ENCODE measurements around the gene TPT1.
"Not testable (repeated sequence)": the region's sequence is repeated elsewhere in the genome, so short reads cannot be mapped to it uniquely, and the experiment has no call there.

TPT1 gene

DNA sequence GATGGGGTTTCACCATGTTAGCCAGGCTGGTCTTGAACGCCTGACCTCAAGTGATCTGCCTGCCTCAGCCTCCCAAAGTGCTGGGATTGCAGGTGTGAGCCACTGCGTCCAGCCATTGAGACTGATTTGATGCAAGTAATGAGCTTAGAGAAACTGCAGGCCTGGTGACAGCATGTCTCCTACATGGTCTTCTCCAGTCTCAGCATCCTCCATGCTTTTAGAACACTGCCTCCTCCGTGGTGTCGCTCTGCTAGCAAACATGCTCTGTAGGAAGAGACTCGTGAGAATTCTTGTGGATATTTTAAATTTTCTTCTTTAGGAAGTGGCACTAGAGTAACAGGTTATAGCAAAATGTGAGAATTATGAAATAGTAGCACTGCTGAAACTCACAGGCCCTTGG lies 37.1 kb downstream of the TPT1 start:
- POLR2A ChIA-PET, result no interaction called here
- CTCF ChIA-PET, result interaction anchor here (9.1 kb wide), 1 partner anchor 256 kb away, joined by 120 read pairs; no protein-coding TSS in a partner anchor
- TF ChIP-seq, protein P1, sequence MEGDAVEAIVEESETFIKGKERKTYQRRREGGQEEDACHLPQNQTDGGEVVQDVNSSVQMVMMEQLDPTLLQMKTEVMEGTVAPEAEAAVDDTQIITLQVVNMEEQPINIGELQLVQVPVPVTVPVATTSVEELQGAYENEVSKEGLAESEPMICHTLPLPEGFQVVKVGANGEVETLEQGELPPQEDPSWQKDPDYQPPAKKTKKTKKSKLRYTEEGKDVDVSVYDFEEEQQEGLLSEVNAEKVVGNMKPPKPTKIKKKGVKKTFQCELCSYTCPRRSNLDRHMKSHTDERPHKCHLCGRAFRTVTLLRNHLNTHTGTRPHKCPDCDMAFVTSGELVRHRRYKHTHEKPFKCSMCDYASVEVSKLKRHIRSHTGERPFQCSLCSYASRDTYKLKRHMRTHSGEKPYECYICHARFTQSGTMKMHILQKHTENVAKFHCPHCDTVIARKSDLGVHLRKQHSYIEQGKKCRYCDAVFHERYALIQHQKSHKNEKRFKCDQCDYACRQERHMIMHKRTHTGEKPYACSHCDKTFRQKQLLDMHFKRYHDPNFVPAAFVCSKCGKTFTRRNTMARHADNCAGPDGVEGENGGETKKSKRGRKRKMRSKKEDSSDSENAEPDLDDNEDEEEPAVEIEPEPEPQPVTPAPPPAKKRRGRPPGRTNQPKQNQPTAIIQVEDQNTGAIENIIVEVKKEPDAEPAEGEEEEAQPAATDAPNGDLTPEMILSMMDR (IDR thresholded peaks at IDR 0.05; ENCODE audit: control extremely low read depth, extremely low read depth, low read depth, missing control alignments), result no peak
- DNase-seq (ENCODE audit: extremely low spot score), result no peak

DNA sequence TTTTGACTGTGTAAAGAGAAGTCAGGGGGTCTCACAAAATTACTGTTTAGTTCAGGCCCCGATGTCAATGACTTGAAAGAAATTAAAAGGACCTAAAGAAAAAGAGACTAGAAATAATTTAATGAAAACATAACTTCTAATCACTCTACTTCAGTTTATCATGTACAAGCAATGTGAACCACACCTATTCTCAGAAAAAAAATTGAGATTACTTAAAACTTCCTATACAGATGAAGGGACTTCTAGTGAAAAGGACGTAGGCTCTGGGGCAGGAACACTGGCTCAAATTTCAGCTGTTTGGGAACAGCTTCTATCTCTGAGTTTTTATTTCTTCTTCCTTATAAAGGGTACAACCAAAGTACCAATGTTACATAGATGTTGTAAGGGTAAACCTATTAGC lies 38.0 kb downstream of the TPT1 start:
- CTCF ChIA-PET, result interaction anchor here (9.1 kb wide), 1 partner anchor 255 kb away, joined by 120 read pairs; no protein-coding TSS in a partner anchor
- TF ChIP-seq, protein P1 (IDR thresholded peaks at IDR 0.05; ENCODE audit: control extremely low read depth, extremely low read depth, low read depth, missing control alignments), result no peak
- no peak for DNase-seq (ENCODE audit: extremely low spot score)
- POLR2A ChIA-PET, result interaction anchor here (0.7 kb wide), 1 partner anchor 45 kb away, joined by 3 read pairs; no protein-coding TSS in a partner anchor

DNA sequence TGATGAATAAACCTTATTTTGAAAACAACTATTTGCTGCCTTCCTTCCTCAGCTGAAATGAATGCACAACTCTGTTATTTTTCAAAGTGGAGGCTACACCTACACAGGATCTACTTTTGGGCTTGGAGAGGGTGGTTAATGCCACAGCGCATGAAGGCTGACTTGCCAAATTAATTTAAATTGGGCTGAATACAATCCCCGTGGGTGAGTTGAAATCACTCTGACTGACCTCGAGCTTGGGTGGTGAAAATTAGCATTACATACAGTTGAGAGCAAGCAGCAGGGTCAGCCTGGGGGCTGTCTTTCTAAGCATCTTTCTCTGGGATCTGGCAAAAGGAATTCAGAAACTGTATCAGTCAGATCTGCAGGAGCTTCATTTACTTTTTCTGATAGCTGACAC lies 38.5 kb downstream of the TPT1 start:
- DNase-seq (ENCODE audit: extremely low spot score), result no peak
- CTCF ChIA-PET, result interaction anchor here (9.1 kb wide), 1 partner anchor 255 kb away, joined by 120 read pairs; no protein-coding TSS in a partner anchor
- POLR2A ChIA-PET, result interaction anchor here (0.7 kb wide), 1 partner anchor 45 kb away, joined by 3 read pairs; no protein-coding TSS in a partner anchor
- TF ChIP-seq, protein P1 (IDR thresholded peaks at IDR 0.05; ENCODE audit: control extremely low read depth, extremely low read depth, low read depth, missing control alignments), result no peak

GRCh38 chr13:45301263-45301662 lies 39.7 kb downstream of the TPT1 start:
- TF ChIP-seq, protein P1 (IDR thresholded peaks at IDR 0.05; ENCODE audit: control extremely low read depth, extremely low read depth, low read depth, missing control alignments), result no peak
- DNase-seq (ENCODE audit: extremely low spot score), result no peak
- ChIA-PET CTCF (interaction anchor here (1.2 kb wide), 1 partner anchor 817 kb away, joined by 3 read pairs; no protein-coding TSS in a partner anchor), POLR2A (no interaction called here)

- TF ChIP-seq, protein P1 (IDR thresholded peaks at IDR 0.05; ENCODE audit: control extremely low read depth, extremely low read depth, low read depth, missing control alignments), result no peak
- DNase-seq (ENCODE audit: extremely low spot score), result no peak
- ChIA-PET CTCF (interaction anchor here (1.0 to 4.2 kb wide), 6 partner anchors 8 to 816 kb away, joined by 3 to 29 read pairs (median 4); no protein-coding TSS in a partner anchor), POLR2A (no interaction called here)
Measured at GRCh38 chr13:45300190-45300985, 40.6 kb downstream of the TPT1 start.

DNA sequence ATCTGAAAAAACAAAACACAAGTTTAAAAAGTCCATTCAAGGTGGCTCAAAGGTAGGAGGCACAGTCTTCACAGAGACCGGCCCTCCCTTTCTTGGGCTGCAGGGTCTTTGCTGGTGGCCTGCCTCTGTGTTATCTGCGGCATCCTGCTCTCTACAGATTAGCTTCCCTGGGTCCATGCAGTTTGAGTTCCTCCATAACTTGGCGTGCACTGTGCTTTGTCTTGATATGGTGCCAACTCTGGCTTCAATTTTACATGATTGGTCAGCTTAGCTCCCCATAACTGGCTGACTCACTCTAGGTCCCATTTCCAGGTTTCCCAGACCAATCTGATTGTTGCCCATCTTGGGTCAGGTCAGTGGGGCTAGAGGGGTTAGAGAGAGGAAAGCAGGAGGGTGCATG lies 41.8 kb downstream of the TPT1 start:
- DNase-seq (ENCODE audit: extremely low spot score), result no peak
- TF ChIP-seq, protein P1 (IDR thresholded peaks at IDR 0.05; ENCODE audit: control extremely low read depth, extremely low read depth, low read depth, missing control alignments), result no peak
- ChIA-PET POLR2A (interaction anchor here (0.6 kb wide), 1 partner anchor 40 kb away, joined by 3 read pairs; no protein-coding TSS in a partner anchor), CTCF (interaction anchor here (1.5 to 4.2 kb wide), 4 partner anchors 9 to 262 kb away, joined by 4 to 29 read pairs (median 12); no protein-coding TSS in a partner anchor)

GRCh38 chr13:45298550-45298949 lies 42.4 kb downstream of the TPT1 start:
- CTCF ChIA-PET, result interaction anchor here (1.4 to 4.2 kb wide), 5 partner anchors 10 to 261 kb away, joined by 3 to 29 read pairs (median 11); no protein-coding TSS in a partner anchor

More at GRCh38 chr13:45298550-45298949, 42.4 kb downstream of the TPT1 start:
- DNase-seq (ENCODE audit: extremely low spot score); POLR2A ChIA-PET: not testable (repeated sequence)
